RWPE2 (cell line): Measurements from ENCODE around the gene TTYH2.

Experiments used
- ATAC-seq: fragments of 200-7000 bp; cut with Tn5 transposase; 3 replicates; pipeline ENCODE4 v1.9.1; 2021; ENCODE audit warnings: low read depth
- DNase-seq: peaks from one replicate; pipeline ENCODE4 v3.0.0-alpha.2; 2020; ENCODE audit warnings: low spot score
- H3K27ac ChIP-seq: fragments of 450-650 bp; 2 replicates; pipeline ENCODE4 v1.5.1; 2017; ENCODE audit warnings: mild to moderate bottlenecking; ENCODE audit not compliant: poor library complexity, severe bottlenecking
- H3K27me3 ChIP-seq: fragments of 250-450 bp; sonication (Bioruptor Pico); 2 replicates; pipeline ENCODE4 v1.5.1; 2021; ENCODE audit warnings: mild to moderate bottlenecking, moderate library complexity; ENCODE audit not compliant: insufficient read depth, poor library complexity, severe bottlenecking
- H3K36me3 ChIP-seq: fragments of 250-450 bp; sonication (Bioruptor Pico); 2 replicates; pipeline ENCODE4 v1.5.1; 2020; ENCODE audit warnings: low read depth, mild to moderate bottlenecking, moderate library complexity
- H3K4me1 ChIP-seq: fragments of 250-450 bp; sonication (Bioruptor Pico); 2 replicates; pipeline ENCODE4 v1.5.1; 2021; ENCODE audit warnings: mild to moderate bottlenecking, moderate library complexity; ENCODE audit not compliant: insufficient read depth, poor library complexity, severe bottlenecking
- H3K4me3 ChIP-seq: fragments of 250-450 bp; sonication (Bioruptor Pico); 2 replicates; pipeline ENCODE4 v1.5.1; 2021; ENCODE audit warnings: mild to moderate bottlenecking, moderate library complexity; ENCODE audit not compliant: severe bottlenecking
- H3K9me3 ChIP-seq: fragments of 250-450 bp; sonication (Bioruptor Pico); 2 replicates; pipeline ENCODE4 v1.5.1; 2021; ENCODE audit warnings: mild to moderate bottlenecking, moderate library complexity; ENCODE audit not compliant: severe bottlenecking
- CTCF ChIP-seq: fragments of 450-650 bp; IDR thresholded peaks from one replicate; pipeline ENCODE4 v1.5.1; 2017; ENCODE audit warnings: mild to moderate bottlenecking, moderate library complexity; ENCODE audit not compliant: poor library complexity, severe bottlenecking

Gene TTYH2

GRCh38 chr17:74292495-74292894 is 79.1 kb downstream of the TTYH2 start:
- DNase-seq (no peak), ATAC-seq (no peak)
- H3K36me3 ChIP-seq = no peaks in the 10 kb centered on the region
- H3K9me3 ChIP-seq = no peaks in the 10 kb centered on the region
- no peaks in the 10 kb centered on the region for H3K4me1 ChIP-seq
- TF ChIP-seq CTCF = no peak
- no peak overlapping the region for H3K4me3 ChIP-seq
- H3K27ac ChIP-seq = no peak overlapping the region
- H3K27me3 ChIP-seq = no peaks in the 10 kb centered on the region

- H3K9me3 ChIP-seq = no peaks in the 10 kb centered on the region
- DNase-seq (no peak), ATAC-seq (peak; percentile 56; the same call in 2 of the 3 replicates)
- H3K36me3 ChIP-seq = no peaks in the 10 kb centered on the region
- TF ChIP-seq CTCF = no peak
- no peak overlapping the region for H3K27ac ChIP-seq
- H3K4me3 ChIP-seq = no peak overlapping the region
- H3K4me1 ChIP-seq = peaks cover 6% of the 10 kb centered on the region
- H3K27me3 ChIP-seq = no peaks in the 10 kb centered on the region
Observed at GRCh38 chr17:74295625-74296547, 82.5 kb downstream of the TTYH2 start.

GRCh38 chr17:74296548-74296936 is 83.2 kb downstream of the TTYH2 start:
- Histone ChIP-seq H3K27ac (no peak overlapping the region), H3K9me3 (no peaks in the 10 kb centered on the region), H3K36me3 (no peaks in the 10 kb centered on the region), H3K4me3 (no peak overlapping the region), H3K4me1 (peaks cover 6% of the 10 kb centered on the region), H3K27me3 (no peaks in the 10 kb centered on the region)
- DNase-seq (no peak), ATAC-seq (peak; percentile 52; the same call in 2 of the 3 replicates)
- peak; percentile 52 for TF ChIP-seq CTCF

GRCh38 chr17:74297941-74298340 is 84.6 kb downstream of the TTYH2 start:
- Histone ChIP-seq H3K9me3 (no peaks in the 10 kb centered on the region), H3K4me1 (peaks cover 6% of the 10 kb centered on the region), H3K27ac (no peak overlapping the region), H3K36me3 (no peaks in the 10 kb centered on the region), H3K4me3 (no peak overlapping the region), H3K27me3 (no peaks in the 10 kb centered on the region)
- no peak for TF ChIP-seq CTCF
- no peak for DNase-seq
- ATAC-seq = peak; percentile 85

- DNase-seq = no peak
- TF ChIP-seq CTCF = no peak
- H3K27ac ChIP-seq = no peak overlapping the region
- H3K36me3 ChIP-seq = no peaks in the 10 kb centered on the region
- no peaks in the 10 kb centered on the region for H3K27me3 ChIP-seq
- no peak for ATAC-seq
- H3K4me1 ChIP-seq = peaks cover 6% of the 10 kb centered on the region
- H3K4me3 ChIP-seq = no peak overlapping the region
- no peaks in the 10 kb centered on the region for H3K9me3 ChIP-seq
Observed at GRCh38 chr17:74298778-74299177, 85.4 kb downstream of the TTYH2 start.
